GM12873 (cell line): Measurements from ENCODE around the gene LY9.

Source experiments
- TF ChIP-seq, protein P1 (sequence below): IDR thresholded peaks from 2 replicates; pipeline ENCODE4 v1.5.1; 2012; ENCODE audit warnings: low read depth, mild to moderate bottlenecking, moderate library complexity, low read length, control low read depth; ENCODE audit not compliant: insufficient read depth; ENCODE audit errors: missing control alignments

Gene LY9

DNA sequence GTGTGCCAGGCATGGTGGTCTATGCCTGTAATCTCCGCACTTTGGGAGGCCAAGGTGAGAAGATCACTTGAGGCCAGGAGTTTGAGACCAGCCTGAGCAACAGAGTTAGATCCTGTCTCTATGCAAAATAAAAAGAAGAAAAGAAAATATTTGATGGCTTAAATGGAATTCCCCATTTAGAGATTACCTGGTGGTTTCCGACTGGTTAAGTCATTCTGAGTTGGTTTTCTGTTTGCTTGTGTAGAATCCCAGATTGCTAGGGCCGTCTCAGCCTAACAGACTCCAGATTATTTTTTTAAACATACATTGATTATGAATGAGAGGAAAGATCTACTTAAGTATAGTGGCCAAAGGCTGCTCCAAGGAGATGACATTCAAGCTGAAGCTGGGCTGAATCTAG lies 22.9 kb upstream of the LY9 start:
- TF ChIP-seq, protein P1, sequence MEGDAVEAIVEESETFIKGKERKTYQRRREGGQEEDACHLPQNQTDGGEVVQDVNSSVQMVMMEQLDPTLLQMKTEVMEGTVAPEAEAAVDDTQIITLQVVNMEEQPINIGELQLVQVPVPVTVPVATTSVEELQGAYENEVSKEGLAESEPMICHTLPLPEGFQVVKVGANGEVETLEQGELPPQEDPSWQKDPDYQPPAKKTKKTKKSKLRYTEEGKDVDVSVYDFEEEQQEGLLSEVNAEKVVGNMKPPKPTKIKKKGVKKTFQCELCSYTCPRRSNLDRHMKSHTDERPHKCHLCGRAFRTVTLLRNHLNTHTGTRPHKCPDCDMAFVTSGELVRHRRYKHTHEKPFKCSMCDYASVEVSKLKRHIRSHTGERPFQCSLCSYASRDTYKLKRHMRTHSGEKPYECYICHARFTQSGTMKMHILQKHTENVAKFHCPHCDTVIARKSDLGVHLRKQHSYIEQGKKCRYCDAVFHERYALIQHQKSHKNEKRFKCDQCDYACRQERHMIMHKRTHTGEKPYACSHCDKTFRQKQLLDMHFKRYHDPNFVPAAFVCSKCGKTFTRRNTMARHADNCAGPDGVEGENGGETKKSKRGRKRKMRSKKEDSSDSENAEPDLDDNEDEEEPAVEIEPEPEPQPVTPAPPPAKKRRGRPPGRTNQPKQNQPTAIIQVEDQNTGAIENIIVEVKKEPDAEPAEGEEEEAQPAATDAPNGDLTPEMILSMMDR: no peak

DNA sequence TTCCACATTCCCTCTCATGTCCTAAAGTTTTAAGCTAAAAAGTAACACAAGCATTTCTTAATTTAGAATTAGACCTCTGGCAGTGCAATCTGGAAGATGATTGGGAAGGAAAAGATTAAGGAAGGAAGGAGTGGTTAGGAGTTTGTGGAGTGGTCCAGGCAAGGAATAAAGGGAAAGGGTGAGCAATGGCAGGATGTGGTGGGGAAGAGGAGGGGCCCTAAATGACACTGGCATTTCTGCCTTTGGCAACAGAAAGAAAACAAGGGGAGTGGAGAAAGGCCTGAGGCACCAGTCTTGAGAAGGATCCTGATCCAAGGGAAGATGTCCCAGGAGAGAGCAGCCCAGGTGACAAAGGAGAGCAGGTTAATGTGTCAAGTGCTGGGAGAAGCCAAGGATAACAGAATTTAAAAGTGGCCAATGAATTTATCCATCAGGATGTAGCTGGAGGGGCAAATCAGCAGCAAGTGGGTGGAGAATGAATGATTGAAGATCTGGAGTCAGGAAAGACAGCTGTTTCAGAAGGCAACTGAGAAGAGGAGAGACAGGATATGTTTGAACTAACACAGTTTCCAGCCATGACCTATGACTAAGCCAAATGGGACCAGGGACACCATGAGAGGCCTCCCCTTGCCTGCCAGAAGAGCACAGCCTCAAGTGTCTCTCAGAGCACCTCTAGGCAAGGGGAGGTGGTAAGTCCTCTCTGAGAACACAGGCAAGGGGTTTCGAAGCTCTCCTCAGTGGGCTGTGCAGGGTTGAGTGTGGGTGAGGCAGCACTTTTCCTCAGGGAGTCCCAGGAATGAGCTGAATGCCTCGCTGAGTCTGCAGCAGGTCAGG lies 20.9 kb upstream of the LY9 start:
- TF ChIP-seq, protein P1: no peak

DNA sequence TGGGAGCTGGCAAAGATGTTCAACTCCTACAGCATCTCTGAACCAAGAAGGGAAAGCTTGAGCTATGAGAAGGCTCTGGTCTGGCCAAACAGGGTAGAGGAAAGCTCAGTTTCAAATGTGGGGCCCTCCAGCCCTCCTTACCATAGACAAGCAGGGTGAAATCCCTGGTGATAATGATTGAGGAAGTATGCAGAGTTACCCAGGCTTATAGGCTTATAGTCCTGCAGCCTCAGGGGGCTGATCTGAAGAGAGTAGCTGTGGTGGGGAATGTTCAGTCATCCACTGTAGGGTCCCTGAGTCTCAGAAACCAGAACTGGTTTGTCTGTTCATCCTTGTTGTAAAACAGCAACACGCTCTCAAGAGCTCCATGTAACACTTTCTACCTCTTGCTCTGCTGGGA lies 19.8 kb upstream of the LY9 start:
- TF ChIP-seq, protein P1: no peak

DNA sequence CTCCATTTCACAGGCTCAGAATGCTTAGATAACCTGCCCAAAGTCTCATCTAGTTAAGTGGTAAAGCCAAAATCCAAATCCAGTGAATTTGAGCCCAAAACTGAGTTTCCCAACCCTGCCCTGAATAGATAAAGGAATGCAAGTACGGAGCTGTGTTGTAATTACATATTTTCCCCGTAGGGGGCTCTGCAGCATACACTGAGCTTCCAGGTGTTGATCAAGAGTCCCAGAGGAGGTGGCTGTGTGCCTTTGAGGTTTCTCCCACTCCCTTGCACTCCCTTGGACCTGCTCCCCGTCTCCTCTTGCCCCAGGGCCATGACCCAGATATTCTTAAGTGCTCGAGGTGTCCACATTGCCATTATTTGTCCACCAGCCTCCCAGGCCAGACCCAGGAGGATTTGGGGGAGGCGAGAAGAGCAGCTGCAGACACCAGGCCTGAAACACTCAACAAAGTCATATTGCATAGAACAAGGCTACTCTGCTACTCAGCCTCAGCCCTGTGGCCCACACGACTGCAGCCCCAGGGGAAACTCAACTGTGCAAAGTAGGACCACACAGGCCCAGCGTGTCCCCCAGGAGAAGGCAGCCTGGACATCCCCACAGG lies 18.4 kb upstream of the LY9 start:
- TF ChIP-seq, protein P1: peak; percentile 85

DNA sequence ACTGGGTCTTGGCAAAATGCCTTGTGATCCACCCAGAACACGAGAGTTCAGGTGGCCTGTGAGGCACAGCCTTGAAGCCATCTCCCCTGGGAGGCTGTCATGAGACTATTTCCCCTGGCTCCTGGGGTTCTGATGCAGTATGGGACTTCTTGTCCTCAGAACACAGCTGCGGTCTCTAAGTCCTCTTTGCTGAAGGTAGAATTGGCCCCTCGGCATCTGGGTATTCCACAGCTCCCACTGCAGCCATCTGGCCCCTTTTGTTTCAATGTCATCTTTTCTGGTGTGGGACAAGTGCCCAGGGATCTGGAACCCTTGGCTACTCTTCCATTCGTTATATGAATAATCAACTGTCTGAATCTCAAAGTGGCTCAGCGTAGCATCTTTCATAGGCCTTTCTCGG lies 17.0 kb upstream of the LY9 start:
- TF ChIP-seq, protein P1: no peak

DNA sequence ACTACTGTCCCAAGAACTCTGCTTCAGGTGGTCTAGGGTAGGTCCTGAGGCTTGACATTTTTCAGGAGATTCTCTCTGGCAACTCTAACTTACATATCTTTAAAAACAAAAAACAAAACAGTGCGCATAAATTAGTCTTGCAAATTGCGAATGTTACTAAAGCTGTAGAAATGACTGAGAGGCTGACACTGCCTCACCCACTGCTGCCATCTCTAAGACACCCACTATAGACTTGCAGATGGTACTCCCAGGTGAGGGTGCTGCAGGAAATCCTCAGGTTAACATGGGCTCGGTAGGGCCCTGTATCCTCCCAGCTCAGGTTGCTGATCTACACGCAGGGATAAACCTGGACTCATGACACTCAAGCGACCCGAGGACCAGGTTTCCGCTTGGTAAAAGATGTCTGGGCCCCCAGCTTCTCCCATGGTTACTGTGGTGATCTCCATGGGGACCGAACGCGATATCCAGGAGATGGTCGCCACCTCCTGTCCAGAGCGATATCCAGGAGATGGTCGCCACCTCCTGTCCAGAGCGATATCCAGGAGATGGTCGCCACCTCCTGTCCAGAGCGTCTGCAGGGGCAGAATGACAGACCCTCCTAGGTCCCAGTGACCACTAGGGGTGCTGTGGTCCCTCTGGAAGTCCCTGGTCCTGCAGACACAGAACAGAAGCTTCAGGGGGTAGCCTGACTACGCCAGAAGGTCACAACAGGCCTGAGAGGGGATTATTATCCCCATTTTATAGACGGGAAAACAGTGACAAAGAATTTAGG lies 16.2 kb upstream of the LY9 start:
- TF ChIP-seq, protein P1: peak; percentile 75

DNA sequence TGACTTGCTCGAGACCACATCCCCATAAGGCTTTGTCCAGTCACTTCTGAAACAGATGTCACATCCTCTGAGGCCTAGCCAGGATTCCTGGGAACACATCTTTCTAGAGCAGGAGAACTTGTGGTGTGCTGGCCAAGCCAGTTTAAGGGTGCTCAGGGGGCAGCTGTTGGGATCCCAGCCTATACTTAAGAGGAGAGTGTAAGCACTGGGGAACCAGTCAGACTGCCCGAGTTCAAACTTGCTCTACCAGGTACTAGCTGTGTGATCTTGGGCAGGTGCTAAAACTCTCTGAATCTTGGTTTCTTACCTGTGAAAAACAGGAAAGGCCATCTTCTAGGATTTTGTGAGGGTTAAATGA lies 15.6 kb upstream of the LY9 start:
- TF ChIP-seq, protein P1: no peak
